ENCODE results near the gene MCF2L. TPM values are rescaled to one million over a fixed set of nuclear protein-coding genes. Genes with fewer than 3 reads are reported as not detected.
"Not testable (repeated sequence)": the region's sequence is repeated elsewhere in the genome, so short reads cannot be mapped to it uniquely, and the experiment has no call there.

Gene MCF2L
- total RNA-seq, 1 experiment from 2014 or later, result 9.5 TPM

DNA sequence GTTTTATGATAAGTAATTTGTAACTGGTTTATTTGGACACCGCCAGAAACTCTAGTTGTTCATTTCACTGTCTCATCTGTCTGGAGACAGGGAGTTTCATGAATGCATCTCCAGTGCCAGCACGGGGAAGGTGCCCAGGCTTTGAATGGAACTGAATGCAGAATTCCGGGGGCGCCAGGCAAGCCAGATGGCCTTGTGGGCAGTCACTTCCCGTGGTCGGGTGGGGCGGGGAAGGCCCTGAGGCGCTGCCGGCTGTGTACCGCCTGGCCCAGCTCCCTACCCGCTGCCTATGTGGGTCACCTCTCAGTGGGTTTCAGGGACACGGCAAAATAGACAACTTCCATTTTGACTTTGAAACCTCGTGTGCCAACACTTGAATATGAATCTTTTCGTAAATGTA, 28.8 kb upstream of the MCF2L start:
- DNase-seq (ENCODE audit: low spot score), result no peak
- no peak overlapping the region for H3K4me3 ChIP-seq (ENCODE audit: low read depth, low read length, poor library complexity, severe bottlenecking)
- peaks cover 11% of the 10 kb centered on the region for H3K27me3 ChIP-seq (replicated peaks; ENCODE audit: insufficient read depth, low read depth, low read length, poor library complexity)
- no peaks in the 10 kb centered on the region for H3K9me3 ChIP-seq (ENCODE audit: low read depth, low read length, poor library complexity, severe bottlenecking)
- H3K4me1 ChIP-seq (ENCODE audit: insufficient read depth, low read length, poor library complexity, severe bottlenecking), result peaks cover 6% of the 10 kb centered on the region
- ChIA-PET POLR2A (ENCODE audit: low non-redundant PET) (no interaction called here), CTCF (interaction anchor here (0.6 kb wide), 1 partner anchor 1464 kb away, joined by 3 read pairs; no protein-coding TSS in a partner anchor)
- TF ChIP-seq EZH2 (IDR thresholded peaks at IDR 0.05; ENCODE audit: borderline replicate concordance, low read depth, low read length, poor library complexity, severe bottlenecking), result no peak
- TF ChIP-seq, protein P1, sequence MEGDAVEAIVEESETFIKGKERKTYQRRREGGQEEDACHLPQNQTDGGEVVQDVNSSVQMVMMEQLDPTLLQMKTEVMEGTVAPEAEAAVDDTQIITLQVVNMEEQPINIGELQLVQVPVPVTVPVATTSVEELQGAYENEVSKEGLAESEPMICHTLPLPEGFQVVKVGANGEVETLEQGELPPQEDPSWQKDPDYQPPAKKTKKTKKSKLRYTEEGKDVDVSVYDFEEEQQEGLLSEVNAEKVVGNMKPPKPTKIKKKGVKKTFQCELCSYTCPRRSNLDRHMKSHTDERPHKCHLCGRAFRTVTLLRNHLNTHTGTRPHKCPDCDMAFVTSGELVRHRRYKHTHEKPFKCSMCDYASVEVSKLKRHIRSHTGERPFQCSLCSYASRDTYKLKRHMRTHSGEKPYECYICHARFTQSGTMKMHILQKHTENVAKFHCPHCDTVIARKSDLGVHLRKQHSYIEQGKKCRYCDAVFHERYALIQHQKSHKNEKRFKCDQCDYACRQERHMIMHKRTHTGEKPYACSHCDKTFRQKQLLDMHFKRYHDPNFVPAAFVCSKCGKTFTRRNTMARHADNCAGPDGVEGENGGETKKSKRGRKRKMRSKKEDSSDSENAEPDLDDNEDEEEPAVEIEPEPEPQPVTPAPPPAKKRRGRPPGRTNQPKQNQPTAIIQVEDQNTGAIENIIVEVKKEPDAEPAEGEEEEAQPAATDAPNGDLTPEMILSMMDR (conservative IDR thresholded peaks at IDR 0.05; ENCODE audit: low read depth, low read length), result no peak
- intact Hi-C loops (cut with micrococcal nuclease; ENCODE audit: unreplicated experiment), result loop anchor here (5.0 kb wide), 1 partner anchor 1287 kb away; no protein-coding TSS in a partner anchor
- no peak overlapping the region for H3K27ac ChIP-seq (ENCODE audit: low read depth, low read length, poor library complexity, severe bottlenecking)
- no TSS peak for BruUV-seq (replicated peaks)
- H3K36me3 ChIP-seq (ENCODE audit: insufficient read depth, low read length, poor library complexity, severe bottlenecking), result no peaks in the 10 kb centered on the region

DNA sequence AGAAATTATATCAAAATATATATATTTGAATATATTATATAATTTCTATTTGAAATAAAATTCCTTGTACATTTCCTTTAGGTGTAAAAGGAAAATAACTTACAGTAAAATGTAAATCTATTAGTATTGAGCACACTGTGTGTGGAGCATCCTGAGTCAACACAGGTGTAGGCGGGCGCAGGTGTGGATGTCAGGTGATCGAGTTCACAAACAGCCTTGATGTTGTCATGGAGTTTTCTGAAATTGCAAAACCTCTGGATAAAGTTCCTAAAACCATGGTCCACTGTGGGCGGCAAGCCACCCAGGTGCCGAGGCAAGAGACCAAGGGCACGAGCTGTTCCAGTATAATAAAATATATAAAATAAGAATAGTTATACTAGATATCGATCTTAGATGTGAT, 27.7 kb upstream of the MCF2L start:
- ChIA-PET CTCF (no interaction called here), POLR2A (ENCODE audit: low non-redundant PET) (no interaction called here)
- H3K27me3 ChIP-seq (replicated peaks; ENCODE audit: insufficient read depth, low read depth, low read length, poor library complexity), result peaks cover 22% of the 10 kb centered on the region
- peaks cover 6% of the 10 kb centered on the region for H3K4me1 ChIP-seq (ENCODE audit: insufficient read depth, low read length, poor library complexity, severe bottlenecking)
- no peaks in the 10 kb centered on the region for H3K36me3 ChIP-seq (ENCODE audit: insufficient read depth, low read length, poor library complexity, severe bottlenecking)
- H3K9me3 ChIP-seq (ENCODE audit: low read depth, low read length, poor library complexity, severe bottlenecking), result no peaks in the 10 kb centered on the region
- no peak for TF ChIP-seq EZH2 (IDR thresholded peaks at IDR 0.05; ENCODE audit: borderline replicate concordance, low read depth, low read length, poor library complexity, severe bottlenecking)
- TF ChIP-seq, protein P1 (conservative IDR thresholded peaks at IDR 0.05; ENCODE audit: low read depth, low read length), result no peak
- no TSS peak for BruUV-seq (replicated peaks)
- no peak overlapping the region for H3K27ac ChIP-seq (ENCODE audit: low read depth, low read length, poor library complexity, severe bottlenecking)
- intact Hi-C loops (cut with micrococcal nuclease; ENCODE audit: unreplicated experiment), result loop anchor here (5.0 kb wide), 1 partner anchor 1286 kb away; no protein-coding TSS in a partner anchor
- H3K4me3 ChIP-seq (ENCODE audit: low read depth, low read length, poor library complexity, severe bottlenecking), result no peak overlapping the region
- DNase-seq (ENCODE audit: low spot score), result no peak

DNA sequence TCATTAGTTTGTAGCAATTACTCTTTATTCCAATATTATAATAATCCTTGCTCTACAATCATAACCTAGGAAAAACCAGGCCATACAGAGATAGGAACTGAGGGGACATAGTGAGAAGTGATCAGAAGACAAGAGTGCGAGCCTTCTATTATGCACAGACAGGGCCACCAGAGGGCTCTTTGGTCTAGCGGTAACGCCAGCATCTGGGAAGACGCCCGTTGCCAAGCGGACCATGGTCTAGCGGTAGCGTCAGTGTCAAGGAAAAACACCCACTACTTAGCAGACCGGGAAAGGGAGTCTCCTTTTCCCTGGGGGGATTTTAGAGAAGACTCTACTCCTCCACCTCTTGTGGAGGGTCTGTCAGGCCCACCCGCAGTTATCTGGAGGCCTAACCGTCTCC, 27.2 kb upstream of the MCF2L start:
- POLR2A ChIA-PET (ENCODE audit: low non-redundant PET); H3K4me1 ChIP-seq (ENCODE audit: insufficient read depth, low read length, poor library complexity, severe bottlenecking); CTCF ChIA-PET; H3K36me3 ChIP-seq (ENCODE audit: insufficient read depth, low read length, poor library complexity, severe bottlenecking); H3K27ac ChIP-seq (ENCODE audit: low read depth, low read length, poor library complexity, severe bottlenecking); H3K4me3 ChIP-seq (ENCODE audit: low read depth, low read length, poor library complexity, severe bottlenecking); BruUV-seq (replicated peaks); H3K9me3 ChIP-seq (ENCODE audit: low read depth, low read length, poor library complexity, severe bottlenecking): not testable (repeated sequence)
- TF ChIP-seq, protein P1 (conservative IDR thresholded peaks at IDR 0.05; ENCODE audit: low read depth, low read length), result 0 out of 2 replicates have a peak, but pooled peaks have one; percentile 21
- intact Hi-C loops (cut with micrococcal nuclease; ENCODE audit: unreplicated experiment), result loop anchor here (1.0 to 5.0 kb wide), 4 partner anchors 88 to 1286 kb away; no protein-coding TSS in a partner anchor
- peak; percentile 27 for DNase-seq (ENCODE audit: low spot score)
- peaks cover 23% of the 10 kb centered on the region for H3K27me3 ChIP-seq (replicated peaks; ENCODE audit: insufficient read depth, low read depth, low read length, poor library complexity)
